Panc1 (cell line): Measurements from ENCODE around the gene ABCC10. TPM values are rescaled to one million over a fixed set of nuclear protein-coding genes. Genes with fewer than 3 reads are reported as not detected.

ENCODE experiments used
- ATAC-seq: fragments of 200-7000 bp; cut with Tn5 transposase; 2 replicates; pipeline ENCODE4 v1.9.1; 2020; ENCODE audit warnings: mild to moderate bottlenecking, moderate library complexity
- BruUV-seq: library from RNA; stranded (reverse); fragments of 400-500 nt; replicated peaks from 2 replicates; lab custom pipeline; 2021; lab: Mats Ljungman, UMichigan
- CTCF ChIA-PET: fragments of 300-600 bp; sonication (Branson Sonifier 250); formaldehyde crosslinking; loops from one replicate; lab custom pipeline; 2022; ENCODE audit warnings: antibody characterized with exemption; lab: Charles Lee
- POLR2A ChIA-PET: fragments of 300-600 bp; sonication (Branson Sonifier 250); formaldehyde crosslinking; loops from one replicate; lab custom pipeline; 2022; ENCODE audit warnings: antibody characterized with exemption; lab: Charles Lee
- DNase-seq: peaks from one replicate; pipeline ENCODE4 v3.0.0-alpha.2; 2010; ENCODE audit warnings: low read depth, low spot score
- H3K27ac ChIP-seq: 2 replicates; pipeline ENCODE4 v1.5.1; 2011; ENCODE audit warnings: mild to moderate bottlenecking, low read length, inconsistent platforms
- H3K27me3 ChIP-seq: fragments of 200-500 bp; sonication (Bioruptor generic); 2 replicates; pipeline ENCODE4 v1.6.0; 2014; ENCODE audit warnings: low read length, inconsistent platforms; ENCODE audit not compliant: control insufficient read depth, insufficient read depth
- H3K36me3 ChIP-seq: fragments of 200-500 bp; sonication (Bioruptor generic); 2 replicates; pipeline ENCODE4 v1.5.1; 2014; ENCODE audit warnings: inconsistent platforms, mild to moderate bottlenecking, low read length, moderate library complexity; ENCODE audit not compliant: control insufficient read depth, insufficient read depth
- H3K4me1 ChIP-seq: 2 replicates; pipeline ENCODE4 v1.5.1; 2011; ENCODE audit warnings: inconsistent platforms, mild to moderate bottlenecking, low read length, moderate library complexity; ENCODE audit not compliant: control insufficient read depth, insufficient read depth
- H3K4me3 ChIP-seq, 2 experiments: 2 replicates each; pipeline ENCODE4 v1.5.1; 2011 to 2012; ENCODE audit warnings: low read depth in 2 of 2, low read length in 2 of 2, mild to moderate bottlenecking in 2 of 2, inconsistent platforms in 1 of 2, moderate library complexity in 1 of 2
- H3K9me3 ChIP-seq: fragments of 200-500 bp; sonication (Bioruptor generic); 2 replicates; pipeline ENCODE4 v1.5.1; 2014; ENCODE audit warnings: low read depth, mild to moderate bottlenecking, inconsistent platforms, low read length, moderate library complexity; ENCODE audit not compliant: control insufficient read depth, insufficient read depth
- CTCF ChIP-seq: fragments of 450-650 bp; IDR thresholded peaks from 2 replicates; pipeline ENCODE4 v1.5.1; 2017; ENCODE audit warnings: mild to moderate bottlenecking
- POLR2AphosphoS5 ChIP-seq: IDR thresholded peaks from 2 replicates; pipeline ENCODE4 v1.6.1; 2012; ENCODE audit warnings: mild to moderate bottlenecking, low read depth, low read length, moderate library complexity
- REST ChIP-seq, 2 experiments: IDR thresholded peaks; 2 replicates each; pipeline ENCODE4 v1.6.1; 2011 to 2012; ENCODE audit warnings: low read depth in 2 of 2, control low read depth in 1 of 2, low read length in 1 of 2, mild to moderate bottlenecking in 1 of 2, moderate library complexity in 1 of 2; ENCODE audit not compliant: insufficient read depth in 1 of 2
- SIN3A ChIP-seq: IDR thresholded peaks from 2 replicates; pipeline ENCODE4 v1.6.1; 2012; ENCODE audit warnings: low read depth, mild to moderate bottlenecking, low read length, moderate library complexity, borderline replicate concordance; ENCODE audit not compliant: insufficient read depth
- TCF7L2 ChIP-seq: IDR thresholded peaks from 2 replicates; pipeline ENCODE4 v1.6.1; 2011; ENCODE audit warnings: mild to moderate bottlenecking, low read depth, low read length, inconsistent platforms
- in situ Hi-C: cut with HindIII; loops from 2 replicates; pipeline ENCODE4 v1.10.0; 2016; ENCODE audit warnings: low sequenced_read_pairs, low pct_unique_long_range_greater_than_20kb
- intact Hi-C: fragments of 100-400 bp; cut with micrococcal nuclease; formaldehyde crosslinking; loops from one replicate; pipeline ENCODE4 v1.10.0; 2022; ENCODE audit not compliant: unreplicated experiment
- total RNA-seq: library from RNA; stranded (reverse); gene quantifications from one replicate; pipeline ENCODE4 v1.2.1, GENCODE V29; 2021; ENCODE audit not compliant: unreplicated experiment

The ABCC10 gene
- total RNA-seq, 1 experiment from 2014 or later = 52.7 TPM

GRCh38 chr6:43428112-43428570 lies 800 bp downstream of the ABCC10 start:
- peaks cover 2% of the 10 kb centered on the region; the same call in 1 of the 2 replicates for H3K36me3 ChIP-seq
- ATAC-seq = no peak; the same call in 1 of the 2 replicates
- intact Hi-C loops (no loop called here), in situ Hi-C loops (no loop called here)
- peak overlapping the region; percentile 79 to 99 for H3K4me3 ChIP-seq
- DNase-seq = no peak
- no TSS peak for BruUV-seq
- H3K27ac ChIP-seq = peak overlapping the region; percentile 97
- ChIA-PET POLR2A (no interaction called here), CTCF (no interaction called here)
- no peaks in the 10 kb centered on the region for H3K9me3 ChIP-seq
- no peaks in the 10 kb centered on the region for H3K27me3 ChIP-seq
- peaks cover 10% of the 10 kb centered on the region for H3K4me1 ChIP-seq
- TF ChIP-seq CTCF (no peak), SIN3A (no peak), POLR2AphosphoS5 (no peak), REST (IDR thresholded peaks at IDR 0.05; ENCODE audit: insufficient read depth in 1 of 2, low read depth in 2 of 2, low read length in 1 of 2) (no peak), TCF7L2 (no peak)

- ATAC-seq (no peak), DNase-seq (no peak)
- POLR2A ChIA-PET = no interaction called here
- H3K9me3 ChIP-seq = no peaks in the 10 kb centered on the region
- CTCF ChIA-PET = no interaction called here
- peak overlapping the region; percentile 97 for H3K27ac ChIP-seq
- peaks cover 10% of the 10 kb centered on the region for H3K4me1 ChIP-seq
- H3K4me3 ChIP-seq = peak overlapping the region; percentile 79 to 99
- peaks cover 2% of the 10 kb centered on the region; the same call in 1 of the 2 replicates for H3K36me3 ChIP-seq
- intact Hi-C loops (no loop called here), in situ Hi-C loops (no loop called here)
- H3K27me3 ChIP-seq = no peaks in the 10 kb centered on the region
- no TSS peak for BruUV-seq
- TF ChIP-seq TCF7L2 (no peak), CTCF (no peak), REST (IDR thresholded peaks at IDR 0.05; ENCODE audit: insufficient read depth in 1 of 2, low read depth in 2 of 2, low read length in 1 of 2) (no peak), SIN3A (no peak), POLR2AphosphoS5 (no peak)
These were observed 1.5 kb downstream of the ABCC10 start for GRCh38 chr6:43428874-43429273.
